ENCODE measurements around the gene KMO. TPM values are rescaled to one million over a fixed set of nuclear protein-coding genes. Genes with fewer than 3 reads are reported as not detected.

KMO gene
- total and polyA plus RNA-seq, 2 of the 13 experiments (the other 11 are each of a cell fraction or from before 2014, with no cell fraction given), result 0.01 TPM; not detected in 1

DNA sequence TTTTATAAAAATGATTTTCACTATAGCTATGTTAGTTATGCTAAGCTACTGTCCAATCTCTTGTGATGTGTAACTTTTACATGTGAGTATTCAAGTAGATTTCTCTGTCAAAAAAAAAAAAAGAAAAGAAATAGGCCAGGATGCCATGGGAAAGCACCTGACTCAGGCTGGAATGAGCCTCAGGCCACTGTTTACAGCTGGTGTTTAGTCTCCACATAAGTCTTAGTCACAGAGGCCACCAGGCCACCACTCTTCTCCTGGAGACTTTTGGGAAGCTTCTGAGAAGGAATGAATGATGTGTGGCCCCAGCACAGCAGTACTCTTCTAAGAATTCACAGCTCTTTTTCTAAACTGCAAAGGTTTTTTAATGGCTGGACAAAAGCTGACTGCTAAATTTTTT lies 59.1 kb downstream of the KMO start:
- Histone ChIP-seq H3K79me2 (ENCODE audit: insufficient read depth, low read length) (no peaks in the 10 kb centered on the region), H3K4me3 (replicated peaks in 1 of 3; ENCODE audit: insufficient read depth in 1 of 3, low read depth in 2 of 3, low read length in 3 of 3) (no peak overlapping the region), H3K9me3 (ENCODE audit: low read length) (no peaks in the 10 kb centered on the region), H3K27me3 (ENCODE audit: control insufficient read depth in 1 of 2, insufficient read depth in 2 of 2, low read length in 2 of 2) (no peaks in the 10 kb centered on the region), H3K9ac (ENCODE audit: insufficient read depth, low read depth, low read length) (no peak overlapping the region), H3K36me3 (replicated peaks in 1 of 2; ENCODE audit: control insufficient read depth in 1 of 2, insufficient read depth in 2 of 2, low read length in 2 of 2) (no peaks in the 10 kb centered on the region; a peak in 1 of 5 replicates), H4K20me1 (ENCODE audit: insufficient read depth, low read length) (no peaks in the 10 kb centered on the region), H3K27ac (ENCODE audit: extremely low read length, insufficient read depth, low read length) (no peak overlapping the region), H3K4me2 (ENCODE audit: low read depth, low read length) (no peak overlapping the region), H2AFZ (ENCODE audit: low read length) (no peak overlapping the region), H3K4me1 (ENCODE audit: insufficient read depth, low read length) (no peaks in the 10 kb centered on the region)
- intact Hi-C loops (cut with micrococcal nuclease; ENCODE audit: unreplicated experiment) (no loop called here), in situ Hi-C loops (cut with HindIII; ENCODE audit: extremely low pct_ligation_motif_present, low pct_unique_long_range_greater_than_20kb) (no loop called here)
- ChIA-PET CTCF (ENCODE audit: low intra/inter-chr PET ratio, low total read pairs) (no interaction called here), POLR2A (no interaction called here)
- no TSS peak for BruUV-seq (replicated peaks)
- ATAC-seq (no peak), DNase-seq (ENCODE audit: low spot score) (no peak), FAIRE-seq (no peak)
- TF ChIP-seq, protein P1, sequence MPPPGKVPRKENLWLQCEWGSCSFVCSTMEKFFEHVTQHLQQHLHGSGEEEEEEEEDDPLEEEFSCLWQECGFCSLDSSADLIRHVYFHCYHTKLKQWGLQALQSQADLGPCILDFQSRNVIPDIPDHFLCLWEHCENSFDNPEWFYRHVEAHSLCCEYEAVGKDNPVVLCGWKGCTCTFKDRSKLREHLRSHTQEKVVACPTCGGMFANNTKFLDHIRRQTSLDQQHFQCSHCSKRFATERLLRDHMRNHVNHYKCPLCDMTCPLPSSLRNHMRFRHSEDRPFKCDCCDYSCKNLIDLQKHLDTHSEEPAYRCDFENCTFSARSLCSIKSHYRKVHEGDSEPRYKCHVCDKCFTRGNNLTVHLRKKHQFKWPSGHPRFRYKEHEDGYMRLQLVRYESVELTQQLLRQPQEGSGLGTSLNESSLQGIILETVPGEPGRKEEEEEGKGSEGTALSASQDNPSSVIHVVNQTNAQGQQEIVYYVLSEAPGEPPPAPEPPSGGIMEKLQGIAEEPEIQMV (CRISPR knock-in tag; IDR thresholded peaks at IDR 0.05; ENCODE audit: low read depth), result no peak
- TF ChIP-seq ZNF790 (CRISPR knock-in tag; IDR thresholded peaks at IDR 0.05; ENCODE audit: borderline replicate concordance), result no peak
- TF ChIP-seq ZNF180 (CRISPR knock-in tag; IDR thresholded peaks at IDR 0.05; ENCODE audit: borderline replicate concordance, low read depth), result no peak
- TF ChIP-seq, protein P2, sequence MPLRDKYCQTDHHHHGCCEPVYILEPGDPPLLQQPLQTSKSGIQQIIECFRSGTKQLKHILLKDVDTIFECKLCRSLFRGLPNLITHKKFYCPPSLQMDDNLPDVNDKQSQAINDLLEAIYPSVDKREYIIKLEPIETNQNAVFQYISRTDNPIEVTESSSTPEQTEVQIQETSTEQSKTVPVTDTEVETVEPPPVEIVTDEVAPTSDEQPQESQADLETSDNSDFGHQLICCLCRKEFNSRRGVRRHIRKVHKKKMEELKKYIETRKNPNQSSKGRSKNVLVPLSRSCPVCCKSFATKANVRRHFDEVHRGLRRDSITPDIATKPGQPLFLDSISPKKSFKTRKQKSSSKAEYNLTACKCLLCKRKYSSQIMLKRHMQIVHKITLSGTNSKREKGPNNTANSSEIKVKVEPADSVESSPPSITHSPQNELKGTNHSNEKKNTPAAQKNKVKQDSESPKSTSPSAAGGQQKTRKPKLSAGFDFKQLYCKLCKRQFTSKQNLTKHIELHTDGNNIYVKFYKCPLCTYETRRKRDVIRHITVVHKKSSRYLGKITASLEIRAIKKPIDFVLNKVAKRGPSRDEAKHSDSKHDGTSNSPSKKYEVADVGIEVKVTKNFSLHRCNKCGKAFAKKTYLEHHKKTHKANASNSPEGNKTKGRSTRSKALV (CRISPR knock-in tag; IDR thresholded peaks at IDR 0.05), result no peak
- no peak for TF ChIP-seq NFE2 (CRISPR knock-in tag; IDR thresholded peaks at IDR 0.05)
- no peak for TF ChIP-seq KLF9 (CRISPR knock-in tag; IDR thresholded peaks at IDR 0.05; ENCODE audit: low read depth)
- no peak for TF ChIP-seq ZNF674 (CRISPR knock-in tag; IDR thresholded peaks at IDR 0.05; ENCODE audit: low read depth)
- no peak for TF ChIP-seq SRY (CRISPR knock-in tag; IDR thresholded peaks at IDR 0.05)
- no peak for TF ChIP-seq U2AF1 (optimal IDR thresholded peaks at IDR 0.05; ENCODE audit: low read depth, low read length)
- no peak for TF ChIP-seq ZNF44 (CRISPR knock-in tag; IDR thresholded peaks at IDR 0.05)

Data from HepG2 (cell line).